ENCODE results near the gene CENPP.

CENPP gene

GRCh38 chr9:92613268-92614122 lies 287.7 kb downstream of the CENPP start:
- H3K27ac ChIP-seq (ENCODE audit: low read length) = no peak overlapping the region
- no peak overlapping the region for H3K4me3 ChIP-seq (ENCODE audit: low read depth in 1 of 2, low read length in 2 of 2)
- H3K9me3 ChIP-seq (ENCODE audit: control insufficient read depth in 1 of 2, low read length in 2 of 2) = no peaks in the 10 kb centered on the region
- no peaks in the 10 kb centered on the region for H3K27me3 ChIP-seq (ENCODE audit: low read depth, low read length)
- peaks cover 22 to 31% of the 10 kb centered on the region in 2 donors for H3K36me3 ChIP-seq (ENCODE audit: control insufficient read depth in 1 of 2, insufficient read depth in 2 of 2, low read length in 2 of 2)
- H3K4me1 ChIP-seq (ENCODE audit: control insufficient read depth in 1 of 2, insufficient read depth in 2 of 2, low read length in 2 of 2) = peaks cover 17 to 48% of the 10 kb centered on the region in 2 donors

GRCh38 chr9:92614123-92614510 lies 288.4 kb downstream of the CENPP start:
- H3K36me3 ChIP-seq (ENCODE audit: control insufficient read depth in 1 of 2, insufficient read depth in 2 of 2, low read length in 2 of 2) = peaks cover 22 to 35% of the 10 kb centered on the region in 2 donors
- H3K9me3 ChIP-seq (ENCODE audit: control insufficient read depth in 1 of 2, low read length in 2 of 2) = no peaks in the 10 kb centered on the region
- no peaks in the 10 kb centered on the region for H3K27me3 ChIP-seq (ENCODE audit: low read depth, low read length)
- no peak overlapping the region for H3K27ac ChIP-seq (ENCODE audit: low read length)
- H3K4me1 ChIP-seq (ENCODE audit: control insufficient read depth in 1 of 2, insufficient read depth in 2 of 2, low read length in 2 of 2) = peaks cover 18 to 48% of the 10 kb centered on the region in 2 donors
- H3K4me3 ChIP-seq (ENCODE audit: low read depth in 1 of 2, low read length in 2 of 2) = no peak overlapping the region

GRCh38 chr9:92614763-92615461 lies 289.2 kb downstream of the CENPP start:
- Histone ChIP-seq H3K36me3 (ENCODE audit: control insufficient read depth in 1 of 2, insufficient read depth in 2 of 2, low read length in 2 of 2) (peaks cover 22 to 35% of the 10 kb centered on the region in 2 donors), H3K4me1 (ENCODE audit: control insufficient read depth in 1 of 2, insufficient read depth in 2 of 2, low read length in 2 of 2) (peaks cover 18 to 49% of the 10 kb centered on the region in 2 donors)

GRCh38 chr9:92615790-92616189 lies 290.0 kb downstream of the CENPP start:
- H3K36me3 ChIP-seq (ENCODE audit: control insufficient read depth in 1 of 2, insufficient read depth in 2 of 2, low read length in 2 of 2) = peaks cover 22 to 31% of the 10 kb centered on the region in 2 donors
- H3K4me3 ChIP-seq (ENCODE audit: low read depth in 1 of 2, low read length in 2 of 2) = peak overlapping the region in 1 of 2 donors; percentile 16
- no peaks in the 10 kb centered on the region for H3K27me3 ChIP-seq (ENCODE audit: low read depth, low read length)
- H3K9me3 ChIP-seq (ENCODE audit: control insufficient read depth in 1 of 2, low read length in 2 of 2) = no peaks in the 10 kb centered on the region
- H3K27ac ChIP-seq (ENCODE audit: low read length) = peak overlapping the region; percentile 88
- H3K4me1 ChIP-seq (ENCODE audit: control insufficient read depth in 1 of 2, insufficient read depth in 2 of 2, low read length in 2 of 2) = peaks cover 18 to 51% of the 10 kb centered on the region in 2 donors

More at GRCh38 chr9:92614763-92615461, 289.2 kb downstream of the CENPP start:
- Histone ChIP-seq H3K27ac (ENCODE audit: low read length) (peak overlapping the region; percentile 88), H3K4me3 (ENCODE audit: low read depth in 1 of 2, low read length in 2 of 2) (no peak overlapping the region), H3K9me3 (ENCODE audit: control insufficient read depth in 1 of 2, low read length in 2 of 2) (no peaks in the 10 kb centered on the region), H3K27me3 (ENCODE audit: low read depth, low read length) (no peaks in the 10 kb centered on the region)

- Histone ChIP-seq H3K4me1 (ENCODE audit: control insufficient read depth in 1 of 2, insufficient read depth in 2 of 2, low read length in 2 of 2) (peaks cover 18 to 51% of the 10 kb centered on the region in 2 donors), H3K27me3 (ENCODE audit: low read depth, low read length) (no peaks in the 10 kb centered on the region), H3K4me3 (ENCODE audit: low read depth in 1 of 2, low read length in 2 of 2) (peak overlapping the region; percentile 2 to 16), H3K9me3 (ENCODE audit: control insufficient read depth in 1 of 2, low read length in 2 of 2) (no peaks in the 10 kb centered on the region), H3K36me3 (ENCODE audit: control insufficient read depth in 1 of 2, insufficient read depth in 2 of 2, low read length in 2 of 2) (peaks cover 20 to 31% of the 10 kb centered on the region in 2 donors), H3K27ac (ENCODE audit: low read length) (peak overlapping the region; percentile 88)
These were observed 290.5 kb downstream of the CENPP start for GRCh38 chr9:92616199-92616641.

GRCh38 chr9:92616655-92617111 lies 290.9 kb downstream of the CENPP start:
- Histone ChIP-seq H3K4me3 (ENCODE audit: low read depth in 1 of 2, low read length in 2 of 2) (peak overlapping the region; percentile 2 to 16), H3K4me1 (ENCODE audit: control insufficient read depth in 1 of 2, insufficient read depth in 2 of 2, low read length in 2 of 2) (peaks cover 18 to 49% of the 10 kb centered on the region in 2 donors), H3K9me3 (ENCODE audit: control insufficient read depth in 1 of 2, low read length in 2 of 2) (no peaks in the 10 kb centered on the region), H3K36me3 (ENCODE audit: control insufficient read depth in 1 of 2, insufficient read depth in 2 of 2, low read length in 2 of 2) (peaks cover 15 to 31% of the 10 kb centered on the region in 2 donors), H3K27me3 (ENCODE audit: low read depth, low read length) (no peaks in the 10 kb centered on the region), H3K27ac (ENCODE audit: low read length) (peak overlapping the region; percentile 88)

GRCh38 chr9:92617195-92617813 lies 291.6 kb downstream of the CENPP start:
- peak overlapping the region in 1 of 2 donors; percentile 21 for H3K4me3 ChIP-seq (ENCODE audit: low read depth in 1 of 2, low read length in 2 of 2)
- peaks cover 18 to 48% of the 10 kb centered on the region in 2 donors for H3K4me1 ChIP-seq (ENCODE audit: control insufficient read depth in 1 of 2, insufficient read depth in 2 of 2, low read length in 2 of 2)
- no peaks in the 10 kb centered on the region for H3K27me3 ChIP-seq (ENCODE audit: low read depth, low read length)
- H3K9me3 ChIP-seq (ENCODE audit: control insufficient read depth in 1 of 2, low read length in 2 of 2) = no peaks in the 10 kb centered on the region
- H3K27ac ChIP-seq (ENCODE audit: low read length) = peak overlapping the region; percentile 88
- peaks cover 10 to 31% of the 10 kb centered on the region in 2 donors for H3K36me3 ChIP-seq (ENCODE audit: control insufficient read depth in 1 of 2, insufficient read depth in 2 of 2, low read length in 2 of 2)

GRCh38 chr9:92617951-92618510 lies 292.3 kb downstream of the CENPP start:
- Histone ChIP-seq H3K36me3 (ENCODE audit: control insufficient read depth in 1 of 2, insufficient read depth in 2 of 2, low read length in 2 of 2) (peaks cover 10 to 31% of the 10 kb centered on the region in 2 donors), H3K4me3 (ENCODE audit: low read depth in 1 of 2, low read length in 2 of 2) (peak overlapping the region in 1 of 2 donors; percentile 21), H3K4me1 (ENCODE audit: control insufficient read depth in 1 of 2, insufficient read depth in 2 of 2, low read length in 2 of 2) (peaks cover 18 to 48% of the 10 kb centered on the region in 2 donors), H3K27ac (ENCODE audit: low read length) (peak overlapping the region; percentile 28), H3K27me3 (ENCODE audit: low read depth, low read length) (no peaks in the 10 kb centered on the region), H3K9me3 (ENCODE audit: control insufficient read depth in 1 of 2, low read length in 2 of 2) (no peaks in the 10 kb centered on the region)

- Histone ChIP-seq H3K4me1 (ENCODE audit: control insufficient read depth in 1 of 2, insufficient read depth in 2 of 2, low read length in 2 of 2) (peaks cover 18 to 48% of the 10 kb centered on the region in 2 donors), H3K36me3 (ENCODE audit: control insufficient read depth in 1 of 2, insufficient read depth in 2 of 2, low read length in 2 of 2) (peaks cover 5 to 26% of the 10 kb centered on the region in 2 donors)
These were observed 293.0 kb downstream of the CENPP start for GRCh38 chr9:92618633-92619225.

GRCh38 chr9:92619601-92620300 lies 294.0 kb downstream of the CENPP start:
- H3K4me3 ChIP-seq (ENCODE audit: low read depth in 1 of 2, low read length in 2 of 2) = no peak overlapping the region
- H3K27ac ChIP-seq (ENCODE audit: low read length) = no peak overlapping the region
- no peaks in the 10 kb centered on the region for H3K27me3 ChIP-seq (ENCODE audit: low read depth, low read length)
- H3K4me1 ChIP-seq (ENCODE audit: control insufficient read depth in 1 of 2, insufficient read depth in 2 of 2, low read length in 2 of 2) = peaks cover 18 to 47% of the 10 kb centered on the region in 2 donors
- H3K9me3 ChIP-seq (ENCODE audit: control insufficient read depth in 1 of 2, low read length in 2 of 2) = no peaks in the 10 kb centered on the region
- H3K36me3 ChIP-seq (ENCODE audit: control insufficient read depth in 1 of 2, insufficient read depth in 2 of 2, low read length in 2 of 2) = peaks cover 0 to 21% of the 10 kb centered on the region in 2 donors

More at GRCh38 chr9:92618633-92619225, 293.0 kb downstream of the CENPP start:
- Histone ChIP-seq H3K27ac (ENCODE audit: low read length) (peak overlapping the region; percentile 28), H3K4me3 (ENCODE audit: low read depth in 1 of 2, low read length in 2 of 2) (no peak overlapping the region), H3K27me3 (ENCODE audit: low read depth, low read length) (no peaks in the 10 kb centered on the region), H3K9me3 (ENCODE audit: control insufficient read depth in 1 of 2, low read length in 2 of 2) (no peaks in the 10 kb centered on the region)
